ENCODE measurements around the gene SCARF2. TPM values are rescaled to one million over a fixed set of nuclear protein-coding genes. Genes with fewer than 3 reads are reported as not detected.
"Not testable (repeated sequence)": the region's sequence is repeated elsewhere in the genome, so short reads cannot be mapped to it uniquely, and the experiment has no call there.

The SCARF2 gene, protein sequence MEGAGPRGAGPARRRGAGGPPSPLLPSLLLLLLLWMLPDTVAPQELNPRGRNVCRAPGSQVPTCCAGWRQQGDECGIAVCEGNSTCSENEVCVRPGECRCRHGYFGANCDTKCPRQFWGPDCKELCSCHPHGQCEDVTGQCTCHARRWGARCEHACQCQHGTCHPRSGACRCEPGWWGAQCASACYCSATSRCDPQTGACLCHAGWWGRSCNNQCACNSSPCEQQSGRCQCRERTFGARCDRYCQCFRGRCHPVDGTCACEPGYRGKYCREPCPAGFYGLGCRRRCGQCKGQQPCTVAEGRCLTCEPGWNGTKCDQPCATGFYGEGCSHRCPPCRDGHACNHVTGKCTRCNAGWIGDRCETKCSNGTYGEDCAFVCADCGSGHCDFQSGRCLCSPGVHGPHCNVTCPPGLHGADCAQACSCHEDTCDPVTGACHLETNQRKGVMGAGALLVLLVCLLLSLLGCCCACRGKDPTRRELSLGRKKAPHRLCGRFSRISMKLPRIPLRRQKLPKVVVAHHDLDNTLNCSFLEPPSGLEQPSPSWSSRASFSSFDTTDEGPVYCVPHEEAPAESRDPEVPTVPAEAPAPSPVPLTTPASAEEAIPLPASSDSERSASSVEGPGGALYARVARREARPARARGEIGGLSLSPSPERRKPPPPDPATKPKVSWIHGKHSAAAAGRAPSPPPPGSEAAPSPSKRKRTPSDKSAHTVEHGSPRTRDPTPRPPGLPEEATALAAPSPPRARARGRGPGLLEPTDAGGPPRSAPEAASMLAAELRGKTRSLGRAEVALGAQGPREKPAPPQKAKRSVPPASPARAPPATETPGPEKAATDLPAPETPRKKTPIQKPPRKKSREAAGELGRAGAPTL
- total RNA-seq = 1 to 10 TPM; 1.5 to 1.7 TPM

- peak; percentile 27 for ATAC-seq (ENCODE audit: low read depth)
- Mint-ChIP-seq H3K36me3 (no peaks in the 10 kb centered on the region), H3K4me3 (peak within 1 kb of the TSS; percentile 77)
These were observed at the start of gene SCARF2 for GRCh38 chr22:20437613-20438426. TSS of gene SCARF2 (minus strand) at chr22:20437825. CDS start at chr22:20437754, 71 bp downstream.

DNA sequence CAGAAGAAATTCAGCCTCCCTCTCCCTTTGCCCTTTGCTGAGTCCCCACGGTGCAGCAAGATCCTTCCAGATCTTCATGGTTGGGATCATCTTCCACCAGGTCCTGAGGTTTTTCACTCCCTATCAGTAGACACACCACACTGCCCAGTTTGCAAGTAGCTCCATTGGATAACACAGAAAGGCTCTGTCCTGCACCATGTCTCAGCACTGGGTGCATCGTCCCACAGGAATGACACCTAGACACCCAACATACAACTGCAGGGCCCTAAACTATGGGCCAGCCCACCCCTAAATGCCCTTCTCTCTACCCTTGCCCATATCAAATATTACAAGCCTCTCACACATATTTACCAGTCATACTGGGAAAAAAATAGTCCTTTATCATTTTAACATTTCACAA lies 48.6 kb upstream of the SCARF2 start:
- Mint-ChIP-seq H3K27me3 (no peaks in the 10 kb centered on the region), H3K36me3 (peaks cover 11% of the 10 kb centered on the region), H3K9me3 (no peaks in the 10 kb centered on the region), H3K4me3 (no peak overlapping the region), H3K4me1 (peaks cover 9% of the 10 kb centered on the region), H3K27ac (no peak overlapping the region)
- DNase-seq (no peak), ATAC-seq (ENCODE audit: low read depth) (no peak)
- POLR2A ChIA-PET = no interaction called here

More at GRCh38 chr22:20437613-20438426, at the start of gene SCARF2:
- Mint-ChIP-seq H3K9me3 (no peaks in the 10 kb centered on the region), H3K4me1 (peaks cover 9% of the 10 kb centered on the region), H3K27ac (no peak within 1 kb of the TSS), H3K27me3 (peaks cover 48% of the 10 kb centered on the region)
- peak; percentile 41 for DNase-seq
- POLR2A ChIA-PET = no interaction called here

GRCh38 chr22:20484948-20485683 lies 47.5 kb upstream of the SCARF2 start:
- ATAC-seq (ENCODE audit: low read depth) (no peak), DNase-seq (no peak)
- Mint-ChIP-seq H3K27ac (no peak overlapping the region), H3K4me1 (peaks cover 9% of the 10 kb centered on the region), H3K9me3 (no peaks in the 10 kb centered on the region), H3K36me3 (peaks cover 11% of the 10 kb centered on the region), H3K4me3 (no peak overlapping the region), H3K27me3 (no peaks in the 10 kb centered on the region)
- POLR2A ChIA-PET = no interaction called here

GRCh38 chr22:20483771-20484170 lies 46.1 kb upstream of the SCARF2 start:
- POLR2A ChIA-PET = interaction anchor here (0.8 kb wide), 1 partner anchor 19 kb away, joined by 4 read pairs; no protein-coding TSS in a partner anchor
- H3K27me3 Mint-ChIP-seq = no peaks in the 10 kb centered on the region
- ATAC-seq (ENCODE audit: low read depth) = no peak
- no peak overlapping the region for H3K4me3 Mint-ChIP-seq
- no peaks in the 10 kb centered on the region for H3K9me3 Mint-ChIP-seq
- H3K27ac Mint-ChIP-seq = no peak overlapping the region
- no peak for DNase-seq
- peaks cover 9% of the 10 kb centered on the region for H3K4me1 Mint-ChIP-seq
- H3K36me3 Mint-ChIP-seq = peaks cover 13% of the 10 kb centered on the region

GRCh38 chr22:20483143-20483506 lies 45.5 kb upstream of the SCARF2 start:
- not testable (repeated sequence) for ATAC-seq (ENCODE audit: low read depth); H3K27ac Mint-ChIP-seq

DNA sequence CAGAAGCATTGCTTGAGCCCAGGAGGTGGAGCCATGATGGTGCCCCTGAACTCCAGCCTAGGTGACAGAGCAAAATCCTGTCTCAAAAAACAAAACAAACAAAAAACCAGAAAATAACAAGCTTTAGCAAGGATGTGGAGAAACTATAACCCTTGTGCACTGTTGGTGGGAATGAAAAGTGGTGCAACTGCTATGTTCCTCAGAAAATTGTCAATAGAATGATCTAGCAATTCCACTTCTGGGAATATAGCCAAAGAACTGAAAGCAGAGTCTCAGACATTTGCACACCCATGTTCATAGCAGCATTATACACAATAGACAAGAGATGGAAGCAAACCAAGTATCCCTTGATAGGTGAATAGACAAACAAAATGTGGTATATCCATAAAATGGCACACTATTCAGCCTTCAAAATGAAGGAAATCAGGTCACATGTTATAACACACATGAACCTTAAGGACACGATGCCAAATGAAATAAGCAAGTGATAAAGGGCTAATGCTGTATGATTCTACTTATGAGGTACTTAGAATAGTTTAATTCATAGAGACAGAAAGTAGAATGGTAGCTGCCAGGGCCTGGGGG lies 42.1 kb upstream of the SCARF2 start:
- POLR2A ChIA-PET = no interaction called here
- Mint-ChIP-seq H3K4me1 (peaks cover 12% of the 10 kb centered on the region), H3K4me3 (no peak overlapping the region), H3K27me3 (no peaks in the 10 kb centered on the region), H3K9me3 (no peaks in the 10 kb centered on the region), H3K27ac (no peak overlapping the region), H3K36me3 (peaks cover 12% of the 10 kb centered on the region)
- ATAC-seq (ENCODE audit: low read depth) (no peak), DNase-seq (no peak)

More at GRCh38 chr22:20483143-20483506, 45.5 kb upstream of the SCARF2 start:
- H3K4me1 Mint-ChIP-seq, H3K9me3 Mint-ChIP-seq, POLR2A ChIA-PET, H3K4me3 Mint-ChIP-seq, DNase-seq, H3K27me3 Mint-ChIP-seq: not testable (repeated sequence)
- H3K36me3 Mint-ChIP-seq = peaks cover 13% of the 10 kb centered on the region

DNA sequence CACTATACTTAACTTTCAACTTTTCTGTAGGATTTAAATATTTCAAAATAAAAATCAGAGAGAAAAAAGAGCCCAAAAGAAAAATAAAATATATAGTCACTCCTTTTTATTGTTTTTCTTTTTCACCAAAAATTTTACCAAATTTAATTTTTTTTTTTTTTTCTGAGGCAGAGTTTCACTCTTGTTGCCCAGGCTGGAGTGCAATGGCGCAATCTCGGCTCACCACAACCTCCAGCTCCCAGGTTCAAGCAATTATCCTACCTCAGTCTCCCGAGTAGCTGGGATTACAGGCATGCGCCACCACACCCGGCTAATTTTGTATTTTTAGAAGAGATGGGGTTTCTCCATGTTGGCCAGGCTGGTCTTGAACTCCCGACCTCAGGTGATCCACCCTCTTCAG lies 40.4 kb upstream of the SCARF2 start:
- H3K27me3 Mint-ChIP-seq; H3K36me3 Mint-ChIP-seq; H3K4me3 Mint-ChIP-seq; ATAC-seq (ENCODE audit: low read depth); POLR2A ChIA-PET; DNase-seq; H3K27ac Mint-ChIP-seq; H3K9me3 Mint-ChIP-seq: not testable (repeated sequence)
- peaks cover 12% of the 10 kb centered on the region for H3K4me1 Mint-ChIP-seq

DNA sequence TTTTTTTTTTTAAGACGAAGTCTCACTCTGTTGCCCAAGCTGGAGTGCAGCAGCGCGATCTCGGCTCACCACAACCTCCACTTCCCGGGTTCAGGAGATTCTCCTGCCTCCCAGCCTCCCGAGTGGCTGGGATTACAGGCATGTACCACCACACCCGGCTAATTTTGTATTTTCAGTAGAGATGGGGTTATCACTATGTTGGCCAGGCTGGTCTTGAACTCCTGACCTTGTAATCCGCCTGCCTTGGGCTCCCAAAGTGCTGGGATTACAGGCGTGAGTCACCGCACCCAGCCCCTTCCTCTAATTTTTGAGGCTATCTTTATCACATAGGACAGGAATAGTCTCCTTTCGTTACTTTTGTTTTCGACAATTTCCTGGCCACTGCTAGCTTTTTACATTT lies 37.9 kb upstream of the SCARF2 start:
- H3K27me3 Mint-ChIP-seq, H3K9me3 Mint-ChIP-seq, POLR2A ChIA-PET: not testable (repeated sequence)

GRCh38 chr22:20475115-20475436 lies 37.5 kb upstream of the SCARF2 start:
- Mint-ChIP-seq H3K9me3 (no peaks in the 10 kb centered on the region), H3K4me1 (peaks cover 12% of the 10 kb centered on the region), H3K27me3 (no peaks in the 10 kb centered on the region), H3K36me3 (peaks cover 20% of the 10 kb centered on the region), H3K27ac (peak overlapping the region; percentile 34), H3K4me3 (no peak overlapping the region)
- POLR2A ChIA-PET = no interaction called here
- ATAC-seq (ENCODE audit: low read depth) (no peak), DNase-seq (no peak)

More for the DNA sequence above, 37.9 kb upstream of the SCARF2 start:
- H3K4me3 Mint-ChIP-seq; ATAC-seq (ENCODE audit: low read depth); H3K27ac Mint-ChIP-seq; DNase-seq: not testable (repeated sequence)
- H3K4me1 Mint-ChIP-seq = peaks cover 13% of the 10 kb centered on the region
- H3K36me3 Mint-ChIP-seq = peaks cover 17% of the 10 kb centered on the region

GRCh38 chr22:20472629-20473442 lies 35.2 kb upstream of the SCARF2 start:
- POLR2A ChIA-PET = no interaction called here
- no peak overlapping the region for H3K4me3 Mint-ChIP-seq

GRCh38 chr22:20471126-20471833 lies 33.7 kb upstream of the SCARF2 start:
- Mint-ChIP-seq H3K27ac (no peak overlapping the region), H3K4me3 (no peak overlapping the region), H3K36me3 (peaks cover 17% of the 10 kb centered on the region), H3K9me3 (no peaks in the 10 kb centered on the region), H3K4me1 (peaks cover 15% of the 10 kb centered on the region), H3K27me3 (no peaks in the 10 kb centered on the region)
- no peak for ATAC-seq (ENCODE audit: low read depth)
- POLR2A ChIA-PET = no interaction called here
- no peak for DNase-seq

More at GRCh38 chr22:20472629-20473442, 35.2 kb upstream of the SCARF2 start:
- ATAC-seq (ENCODE audit: low read depth) = no peak
- Mint-ChIP-seq H3K27me3 (no peaks in the 10 kb centered on the region), H3K36me3 (peaks cover 22% of the 10 kb centered on the region), H3K9me3 (no peaks in the 10 kb centered on the region), H3K27ac (no peak overlapping the region), H3K4me1 (peaks cover 13% of the 10 kb centered on the region)
- DNase-seq = no peak
